GM12891 (cell line): ENCODE measurements around the gene FAM241A.

Experiments used
- DNase-seq: peaks from one replicate; pipeline ENCODE4 v3.0.0; 2011; ENCODE audit warnings: low spot score; ENCODE audit not compliant: insufficient read length
- FAIRE-seq: peaks from 2 replicates; lab custom pipeline; 2011; peaks lifted over from hg19 to GRCh38; lab: Jason Lieb, UNC
- PAX5 ChIP-seq: IDR thresholded peaks from 2 replicates; pipeline ENCODE4 v1.6.1; 2011; ENCODE audit warnings: low read length, moderate library complexity, mild to moderate bottlenecking; ENCODE audit not compliant: insufficient read depth, severe bottlenecking
- POLR2A ChIP-seq: IDR thresholded peaks from 2 replicates; pipeline ENCODE4 v1.6.1; 2011; ENCODE audit warnings: low read depth, low read length, control low read depth
- POLR2AphosphoS5 ChIP-seq: IDR thresholded peaks from 2 replicates; pipeline ENCODE4 v1.6.1; 2011; ENCODE audit warnings: low read depth, low read length, control low read depth
- POU2F2 ChIP-seq: IDR thresholded peaks from 2 replicates; pipeline ENCODE4 v1.6.1; 2011; ENCODE audit warnings: low read depth, mild to moderate bottlenecking, control low read depth, low read length, moderate library complexity
- SPI1 ChIP-seq: IDR thresholded peaks from 2 replicates; pipeline ENCODE4 v1.6.1; 2011; ENCODE audit warnings: low read depth, low read length, control low read depth
- TAF1 ChIP-seq: IDR thresholded peaks from 2 replicates; pipeline ENCODE4 v1.6.1; 2011; ENCODE audit warnings: low read depth, low read length, control low read depth

The FAM241A gene

GRCh38 chr4:112130906-112131305 lies 14.3 kb upstream of the FAM241A start:
- TF ChIP-seq POU2F2 (no peak), POLR2AphosphoS5 (no peak), TAF1 (no peak), SPI1 (no peak), PAX5 (no peak), POLR2A (no peak)
- FAIRE-seq: no peak
- DNase-seq: no peak

- TF ChIP-seq PAX5 (no peak), POLR2AphosphoS5 (no peak), SPI1 (no peak), POLR2A (no peak), POU2F2 (no peak), TAF1 (no peak)
- FAIRE-seq (no peak), DNase-seq (no peak)
Measured at GRCh38 chr4:112136551-112136950, 8.7 kb upstream of the FAM241A start.

- TF ChIP-seq POLR2AphosphoS5 (no peak), TAF1 (no peak), POU2F2 (no peak), POLR2A (no peak), PAX5 (no peak), SPI1 (no peak)
- DNase-seq (no peak), FAIRE-seq (no peak)
Measured at GRCh38 chr4:112138538-112138937, 6.7 kb upstream of the FAM241A start.

GRCh38 chr4:112140536-112140935 lies 4.7 kb upstream of the FAM241A start:
- FAIRE-seq (no peak), DNase-seq (no peak)
- TF ChIP-seq PAX5 (no peak), POU2F2 (no peak), POLR2AphosphoS5 (no peak), TAF1 (no peak), POLR2A (no peak), SPI1 (no peak)

GRCh38 chr4:112141366-112142138 lies 3.7 kb upstream of the FAM241A start:
- no peak for DNase-seq
- TF ChIP-seq PAX5 (no peak), SPI1 (no peak), POLR2AphosphoS5 (no peak), TAF1 (no peak), POLR2A (no peak), POU2F2 (no peak)
- no peak for FAIRE-seq

- DNase-seq: no peak
- FAIRE-seq: no peak
- no peak for TF ChIP-seq POLR2AphosphoS5
- no peak for TF ChIP-seq POLR2A
- TF ChIP-seq SPI1: no peak
- TF ChIP-seq POU2F2: no peak
- no peak for TF ChIP-seq TAF1
- TF ChIP-seq PAX5: no peak
Measured at GRCh38 chr4:112142182-112142581, 3.1 kb upstream of the FAM241A start.

- FAIRE-seq (no peak), DNase-seq (no peak)
- no peak for TF ChIP-seq PAX5
- no peak for TF ChIP-seq POLR2AphosphoS5
- TF ChIP-seq POU2F2: no peak
- no peak for TF ChIP-seq SPI1
- no peak for TF ChIP-seq POLR2A
- TF ChIP-seq TAF1: no peak
Measured at GRCh38 chr4:112143781-112144180, 1.5 kb upstream of the FAM241A start.

GRCh38 chr4:112144546-112145325 lies 518 bp upstream of the FAM241A start:
- FAIRE-seq (no peak), DNase-seq (no peak)
- TF ChIP-seq POLR2AphosphoS5 (no peak), POU2F2 (no peak), TAF1 (no peak), SPI1 (no peak), PAX5 (no peak), POLR2A (no peak)

GRCh38 chr4:112145790-112146501 lies 692 bp downstream of the FAM241A start:
- TF ChIP-seq POLR2A: 0 out of 2 replicates have a peak, but pooled peaks have one; percentile 45
- TF ChIP-seq TAF1: no peak; the same call in 1 of the 2 replicates
- 0 out of 2 replicates have a peak, but pooled peaks have one; percentile 52 for TF ChIP-seq POU2F2
- TF ChIP-seq PAX5: no peak
- no peak for TF ChIP-seq SPI1
- 0 out of 2 replicates have a peak, but pooled peaks have one; percentile 45 for TF ChIP-seq POLR2AphosphoS5
- peak; percentile 43 for DNase-seq
- no peak for FAIRE-seq
